SU-DHL-6 (cell line): Measurements from ENCODE around the gene TEK.

Experiments
- H2AFZ ChIP-seq: fragments of 200-600 bp; sonication (generic); 2 replicates; pipeline ENCODE4 v1.6.1; 2014; ENCODE audit warnings: low read depth, mild to moderate bottlenecking, moderate library complexity, mixed read lengths, antibody characterized with exemption, low read length; ENCODE audit not compliant: severe bottlenecking
- H3F3A ChIP-seq: fragments of 200-600 bp; shearing (Covaris generic); 2 replicates; pipeline ENCODE4 v1.6.0; 2016; ENCODE audit warnings: antibody characterized with exemption, mild to moderate bottlenecking; ENCODE audit not compliant: insufficient read depth
- H3K27ac ChIP-seq: fragments of 200-600 bp; sonication (generic); 2 replicates; pipeline ENCODE4 v1.5.1; 2016; ENCODE audit warnings: low read depth, mild to moderate bottlenecking, low read length, moderate library complexity, mixed read lengths
- H3K27me3 ChIP-seq: fragments of 200-600 bp; sonication (generic), shearing (Covaris generic); 2 replicates; pipeline ENCODE4 v1.6.0; 2014; ENCODE audit warnings: mild to moderate bottlenecking, low read length
- H3K36me3 ChIP-seq: fragments of 200-600 bp; sonication (generic); 2 replicates; pipeline ENCODE4 v1.6.1; 2014; ENCODE audit warnings: mild to moderate bottlenecking, low read length, mixed read lengths
- H3K4me2 ChIP-seq: fragments of 300-600, 200-600 bp; shearing (Covaris generic), sonication (generic); 2 replicates; pipeline ENCODE4 v1.6.0; 2014; ENCODE audit warnings: low read length, low read depth, mild to moderate bottlenecking; ENCODE audit not compliant: poor library complexity, severe bottlenecking
- H3K4me3 ChIP-seq: fragments of 200-600 bp; sonication (generic); 2 replicates; pipeline ENCODE4 v1.5.1; 2014; ENCODE audit warnings: antibody characterized with exemption, low read length, mild to moderate bottlenecking, mixed read lengths; ENCODE audit not compliant: insufficient read depth, poor library complexity, severe bottlenecking
- H3K79me2 ChIP-seq: fragments of 200-600 bp; sonication (generic); 2 replicates; pipeline ENCODE4 v1.6.1; 2014; ENCODE audit warnings: mild to moderate bottlenecking, low read length, moderate library complexity; ENCODE audit not compliant: insufficient read depth
- H3K9ac ChIP-seq: fragments of 200-600 bp; sonication (generic); 2 replicates; pipeline ENCODE4 v1.7.0; 2014; ENCODE audit warnings: mild to moderate bottlenecking, low read length
- H3K9me2 ChIP-seq: fragments of 200-600 bp; sonication (generic); replicated peaks from 2 replicates; pipeline ENCODE4 v1.6.1; 2014; ENCODE audit warnings: low read length; ENCODE audit not compliant: insufficient read depth
- H3K9me3 ChIP-seq: fragments of 200-600 bp; sonication (generic); 2 replicates; pipeline ENCODE4 v1.6.1; 2014; ENCODE audit warnings: low read length, mixed read lengths; ENCODE audit not compliant: insufficient read depth
- H4K20me1 ChIP-seq: fragments of 200-600 bp; sonication (generic); 2 replicates; pipeline ENCODE4 v1.6.1; 2014; ENCODE audit warnings: low read depth, mild to moderate bottlenecking, antibody characterized with exemption, low read length, moderate library complexity, mixed read lengths
- EZH2phosphoT487 ChIP-seq: fragments of 200-600 bp; sonication (generic), shearing (Covaris generic); conservative IDR thresholded peaks from 2 replicates; pipeline ENCODE4 v1.6.1; 2018; ENCODE audit warnings: mild to moderate bottlenecking, antibody characterized with exemption, low read length, moderate library complexity, mixed read lengths
- TF ChIP-seq, protein P1 (sequence below): fragments of 200-600 bp; sonication (generic); IDR thresholded peaks from one replicate; pipeline ENCODE4 v1.5.1; 2017; ENCODE audit warnings: antibody characterized with exemption, mild to moderate bottlenecking, low read length, moderate library complexity; ENCODE audit not compliant: insufficient read depth, poor library complexity, severe bottlenecking

TEK gene

DNA sequence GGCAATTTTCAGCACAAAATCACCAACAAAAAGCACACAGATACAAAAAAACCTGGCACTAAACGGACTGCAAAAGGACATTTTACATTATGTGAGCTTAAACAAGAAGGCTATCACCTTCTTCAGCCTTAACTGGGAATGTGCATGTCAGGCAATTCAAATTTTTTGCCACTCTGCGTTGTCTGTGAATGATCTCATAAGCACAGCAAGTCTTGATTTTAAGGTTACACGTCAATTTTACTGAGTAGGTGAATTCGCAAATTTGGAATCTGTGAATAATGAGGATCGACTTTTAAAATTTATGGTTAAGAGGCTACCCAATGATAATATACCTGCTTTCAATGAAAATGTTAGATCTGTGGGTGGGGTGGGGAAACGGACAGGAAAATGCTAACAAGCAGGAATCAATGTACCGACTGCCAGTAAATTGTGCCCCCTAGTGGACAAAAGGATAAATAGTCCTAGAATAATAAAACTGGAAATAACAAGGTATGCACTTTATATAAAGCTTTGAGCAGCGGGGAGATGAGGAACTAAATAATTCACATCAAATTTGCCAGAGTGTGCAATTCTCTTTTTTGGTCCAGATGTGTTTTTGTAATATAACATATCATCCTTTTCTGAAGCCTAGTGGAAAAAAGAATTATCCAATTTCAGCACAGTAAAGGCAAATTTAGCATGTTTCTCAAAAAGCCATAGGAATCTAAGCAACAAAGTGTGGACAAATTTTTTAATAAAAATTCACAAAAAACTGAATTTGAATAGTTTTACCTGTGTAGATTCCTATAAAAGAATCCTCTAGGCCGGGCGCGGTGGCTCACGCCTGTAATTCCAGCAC, 167.4 kb downstream of the TEK start:
- H2AFZ ChIP-seq: peak overlapping the region; percentile 23
- TF ChIP-seq, protein P1, sequence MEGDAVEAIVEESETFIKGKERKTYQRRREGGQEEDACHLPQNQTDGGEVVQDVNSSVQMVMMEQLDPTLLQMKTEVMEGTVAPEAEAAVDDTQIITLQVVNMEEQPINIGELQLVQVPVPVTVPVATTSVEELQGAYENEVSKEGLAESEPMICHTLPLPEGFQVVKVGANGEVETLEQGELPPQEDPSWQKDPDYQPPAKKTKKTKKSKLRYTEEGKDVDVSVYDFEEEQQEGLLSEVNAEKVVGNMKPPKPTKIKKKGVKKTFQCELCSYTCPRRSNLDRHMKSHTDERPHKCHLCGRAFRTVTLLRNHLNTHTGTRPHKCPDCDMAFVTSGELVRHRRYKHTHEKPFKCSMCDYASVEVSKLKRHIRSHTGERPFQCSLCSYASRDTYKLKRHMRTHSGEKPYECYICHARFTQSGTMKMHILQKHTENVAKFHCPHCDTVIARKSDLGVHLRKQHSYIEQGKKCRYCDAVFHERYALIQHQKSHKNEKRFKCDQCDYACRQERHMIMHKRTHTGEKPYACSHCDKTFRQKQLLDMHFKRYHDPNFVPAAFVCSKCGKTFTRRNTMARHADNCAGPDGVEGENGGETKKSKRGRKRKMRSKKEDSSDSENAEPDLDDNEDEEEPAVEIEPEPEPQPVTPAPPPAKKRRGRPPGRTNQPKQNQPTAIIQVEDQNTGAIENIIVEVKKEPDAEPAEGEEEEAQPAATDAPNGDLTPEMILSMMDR: peak; percentile 83
- no peak for TF ChIP-seq EZH2phosphoT487
- no peak overlapping the region for H3K4me2 ChIP-seq
- H3K9me3 ChIP-seq: no peaks in the 10 kb centered on the region
- no peak overlapping the region for H3K9ac ChIP-seq
- no peak overlapping the region for H3K27ac ChIP-seq
- H3K36me3 ChIP-seq: no peaks in the 10 kb centered on the region
- H3K79me2 ChIP-seq: no peaks in the 10 kb centered on the region
- H3K9me2 ChIP-seq: no peaks in the 10 kb centered on the region
- no peaks in the 10 kb centered on the region for H3K27me3 ChIP-seq
- H4K20me1 ChIP-seq: no peaks in the 10 kb centered on the region
- no peaks in the 10 kb centered on the region for H3F3A ChIP-seq
- H3K4me3 ChIP-seq: no peak overlapping the region

DNA sequence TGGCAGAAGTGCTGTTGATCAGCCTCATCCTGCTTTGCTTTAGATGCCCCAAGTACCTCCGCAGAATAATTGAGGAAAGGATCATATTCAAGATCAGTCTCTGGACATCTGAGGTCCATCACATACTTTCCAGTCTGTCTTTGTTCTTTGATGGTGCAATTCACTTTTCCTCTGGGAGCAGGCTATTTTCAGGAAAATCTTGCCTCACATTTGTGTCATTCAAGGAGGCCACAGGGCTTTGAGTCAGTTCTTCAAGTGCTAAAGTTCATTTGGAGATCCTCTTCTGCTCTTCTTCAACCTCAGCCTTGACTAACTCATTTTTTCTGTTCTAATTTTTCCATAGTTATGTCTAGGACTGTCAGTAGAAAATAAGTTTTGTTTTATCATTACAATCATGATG, 169.3 kb downstream of the TEK start:
- Histone ChIP-seq H3K9me2 (no peaks in the 10 kb centered on the region), H3F3A (no peaks in the 10 kb centered on the region), H3K4me3 (no peak overlapping the region), H3K9ac (no peak overlapping the region), H3K27ac (no peak overlapping the region), H2AFZ (no peak overlapping the region), H4K20me1 (no peaks in the 10 kb centered on the region), H3K9me3 (no peaks in the 10 kb centered on the region), H3K79me2 (no peaks in the 10 kb centered on the region), H3K36me3 (no peaks in the 10 kb centered on the region), H3K27me3 (no peaks in the 10 kb centered on the region), H3K4me2 (no peak overlapping the region)
- TF ChIP-seq, protein P1: no peak
- TF ChIP-seq EZH2phosphoT487: no peak

DNA sequence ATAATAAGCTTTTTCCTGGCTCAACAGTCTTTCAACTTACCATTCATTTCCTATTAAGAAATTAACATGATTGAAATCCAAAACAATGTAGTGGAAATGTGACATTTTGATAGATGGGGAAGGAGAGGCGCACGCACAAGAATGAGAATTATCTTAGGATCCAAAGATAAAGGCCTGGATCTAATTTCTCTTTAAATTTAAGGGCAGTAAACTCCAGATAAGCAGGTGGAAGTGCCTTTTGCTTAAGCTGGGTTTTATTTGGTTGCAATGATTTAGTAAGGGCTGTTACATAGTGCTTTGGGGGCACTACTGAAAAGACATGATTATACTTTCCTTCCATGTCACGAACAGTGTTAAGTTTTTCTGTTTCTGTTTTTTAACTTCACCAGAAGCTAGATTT, 170.6 kb downstream of the TEK start:
- TF ChIP-seq, protein P1: no peak
- no peak for TF ChIP-seq EZH2phosphoT487
- Histone ChIP-seq H3K9ac (no peak overlapping the region), H3K9me3 (no peaks in the 10 kb centered on the region), H3K79me2 (no peaks in the 10 kb centered on the region), H2AFZ (no peak overlapping the region), H3K27ac (no peak overlapping the region), H3K4me2 (no peak overlapping the region), H3K9me2 (no peaks in the 10 kb centered on the region), H3K36me3 (no peaks in the 10 kb centered on the region), H4K20me1 (no peaks in the 10 kb centered on the region), H3K27me3 (no peaks in the 10 kb centered on the region), H3K4me3 (no peak overlapping the region), H3F3A (no peaks in the 10 kb centered on the region)
